Stomach (tissue), 9 donors: ENCODE data around the gene EGFR. TPM values are rescaled to one million over a fixed set of nuclear protein-coding genes. Genes with fewer than 3 reads are reported as not detected.
A peak's percentile ranks its signal among the peaks of the same experiment; 100 is the strongest.
"Not testable (repeated sequence)": the region's sequence is repeated elsewhere in the genome, so short reads cannot be mapped to it uniquely, and the experiment has no call there.

Source experiments
- DNase-seq, 2 donors: peaks; one replicate each; pipeline versions ENCODE4 v3.0.0 to v3.0.0-alpha.2; 2013 to 2019
- H3K27ac ChIP-seq, 5 donors: fragments of 200-600 bp in 4 of 5; sonication (generic) in 4 of 5; one replicate each; pipeline ENCODE4 v1.5.1; 2013 to 2019; ENCODE audit warnings: mild to moderate bottlenecking in 1 of 5, moderate library complexity in 1 of 5
- H3K27me3 ChIP-seq, 3 donors: fragments of 200-600 bp; sonication (generic); one replicate each; pipeline ENCODE4 v1.5.1; 2017 to 2019; ENCODE audit warnings: mixed run types in 1 of 3
- H3K36me3 ChIP-seq, 4 donors: fragments of 200-600 bp; sonication (generic); 1 replicate in 3 of 4; 2 replicates in 1 of 4; pipeline ENCODE4 v1.5.1; 2016 to 2019
- H3K4me1 ChIP-seq, 4 donors: fragments of 200-600 bp; sonication (generic); one replicate each; pipeline ENCODE4 v1.5.1; 2016 to 2019
- H3K4me3 ChIP-seq, 4 donors: fragments of 200-600 bp; sonication (generic) in 3 of 4; one replicate each; pipeline ENCODE4 v1.5.1; 2016 to 2019; ENCODE audit warnings: mild to moderate bottlenecking in 1 of 4
- H3K9me3 ChIP-seq, 4 donors: fragments of 200-600 bp; sonication (generic); one replicate each; pipeline ENCODE4 v1.5.1; 2016 to 2019
- EP300 ChIP-seq: sonication (generic); formaldehyde crosslinking; IDR thresholded peaks from one replicate; pipeline ENCODE4 v1.6.1; 2017; ENCODE audit warnings: antibody characterized with exemption
- POLR2A ChIP-seq, 4 donors: fragments of 450-650 bp; IDR thresholded peaks; one replicate each; pipeline ENCODE4 v1.6.1; 2016; ENCODE audit warnings: antibody characterized with exemption in 4 of 4, control low read depth in 2 of 4, mild to moderate bottlenecking in 1 of 4, moderate library complexity in 1 of 4
- POLR2AphosphoS5 ChIP-seq, 3 donors: sonication (generic); formaldehyde crosslinking; IDR thresholded peaks; one replicate each; pipeline ENCODE4 v1.6.1; 2016; ENCODE audit warnings: antibody characterized with exemption in 3 of 3
- whole genome bisulfite sequencing, 5 donors: extraction: QIAGEN DNeasy Blood & Tissue Kit in 3 of 5; methylation state at CpG; one replicate each; pipeline versions ENCODE4 v1.1.5 to v1.1.7; 2013 to 2018; 5-methylcytosine and 5-hydroxymethylcytosine counted together
- intact Hi-C: fragments of 100-400 bp; cut with DNase I; formaldehyde crosslinking; loops from one replicate; pipeline ENCODE4 v1.15.1; 2023; ENCODE audit warnings: low total_unique reads
- polyA plus RNA-seq, 3 donors: library from polyadenylated mRNA; stranded (reverse); fragments of 200-250 nt; gene quantifications; one replicate each; pipeline ENCODE4 v1.2.3, GENCODE V29; 2013
- total RNA-seq, 5 donors: library from RNA; depleted of rRNA; stranded (reverse); fragments of >200 nt; gene quantifications; one replicate each; pipeline versions ENCODE4 v1.1.0 to v1.2.3, GENCODE V29; 2014 to 2016
- TF ChIP-seq, protein P1 (sequence below), 7 experiments: fragments of 450-650 bp in 4 of 7; fragments of 200-600 bp in 3 of 7; sonication (generic) in 3 of 7; IDR thresholded peaks; one replicate each; pipeline ENCODE4 v1.5.1; 2016 to 2019; ENCODE audit warnings: antibody characterized with exemption in 7 of 7, control low read depth in 2 of 7, mild to moderate bottlenecking in 1 of 7
- donor health status: healthy with polysubstance abuse.
- donor health status: Bipolar disorder and iron deficiency.
- donor health status: healthy.

The EGFR gene
- total and polyA plus RNA-seq, 8 donors, result 3.4 to 43.4 (median 32.6) TPM

DNA sequence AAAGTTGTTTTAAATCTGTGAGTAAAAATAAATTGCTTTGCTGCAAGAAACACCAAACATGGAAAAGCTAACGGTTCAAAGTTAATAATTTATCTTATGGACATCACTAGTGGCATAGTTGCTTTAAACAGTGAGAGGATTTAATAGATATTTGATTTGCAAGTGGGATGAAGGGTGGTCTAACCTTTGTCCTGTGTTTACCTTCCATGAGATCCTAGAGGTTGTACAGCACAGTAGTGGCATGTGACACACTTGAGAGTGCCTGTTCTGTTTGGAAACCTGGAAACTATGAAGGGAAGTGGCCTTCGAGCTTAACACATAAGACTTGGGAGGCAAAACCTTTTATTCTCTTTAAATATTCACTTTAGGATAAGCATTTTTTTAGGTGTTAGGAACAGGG lies 16.0 kb downstream of the EGFR start:
- Histone ChIP-seq H3K4me3 (no peak overlapping the region), H3K36me3 (no peaks in the 10 kb centered on the region), H3K4me1 (peaks cover 0 to 56% (median 15%) of the 10 kb centered on the region in 4 donors), H3K9me3 (no peaks in the 10 kb centered on the region), H3K27me3 (no peaks in the 10 kb centered on the region), H3K27ac (peak overlapping the region in 1 of 5 donors; percentile 20)
- WGBS, 5 donors, result 34 to 44% (median 36%) methylated on average over 2 of the region's 2 CpGs
- intact Hi-C loops, result no loop called here
- TF ChIP-seq, protein P1, sequence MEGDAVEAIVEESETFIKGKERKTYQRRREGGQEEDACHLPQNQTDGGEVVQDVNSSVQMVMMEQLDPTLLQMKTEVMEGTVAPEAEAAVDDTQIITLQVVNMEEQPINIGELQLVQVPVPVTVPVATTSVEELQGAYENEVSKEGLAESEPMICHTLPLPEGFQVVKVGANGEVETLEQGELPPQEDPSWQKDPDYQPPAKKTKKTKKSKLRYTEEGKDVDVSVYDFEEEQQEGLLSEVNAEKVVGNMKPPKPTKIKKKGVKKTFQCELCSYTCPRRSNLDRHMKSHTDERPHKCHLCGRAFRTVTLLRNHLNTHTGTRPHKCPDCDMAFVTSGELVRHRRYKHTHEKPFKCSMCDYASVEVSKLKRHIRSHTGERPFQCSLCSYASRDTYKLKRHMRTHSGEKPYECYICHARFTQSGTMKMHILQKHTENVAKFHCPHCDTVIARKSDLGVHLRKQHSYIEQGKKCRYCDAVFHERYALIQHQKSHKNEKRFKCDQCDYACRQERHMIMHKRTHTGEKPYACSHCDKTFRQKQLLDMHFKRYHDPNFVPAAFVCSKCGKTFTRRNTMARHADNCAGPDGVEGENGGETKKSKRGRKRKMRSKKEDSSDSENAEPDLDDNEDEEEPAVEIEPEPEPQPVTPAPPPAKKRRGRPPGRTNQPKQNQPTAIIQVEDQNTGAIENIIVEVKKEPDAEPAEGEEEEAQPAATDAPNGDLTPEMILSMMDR (IDR thresholded peaks at IDR 0.05), result no peak
- TF ChIP-seq EP300, result no peak
- TF ChIP-seq POLR2AphosphoS5 (IDR thresholded peaks at IDR 0.05), result no peak
- TF ChIP-seq POLR2A (IDR thresholded peaks at IDR 0.05), result no peak
- no peak for DNase-seq

DNA sequence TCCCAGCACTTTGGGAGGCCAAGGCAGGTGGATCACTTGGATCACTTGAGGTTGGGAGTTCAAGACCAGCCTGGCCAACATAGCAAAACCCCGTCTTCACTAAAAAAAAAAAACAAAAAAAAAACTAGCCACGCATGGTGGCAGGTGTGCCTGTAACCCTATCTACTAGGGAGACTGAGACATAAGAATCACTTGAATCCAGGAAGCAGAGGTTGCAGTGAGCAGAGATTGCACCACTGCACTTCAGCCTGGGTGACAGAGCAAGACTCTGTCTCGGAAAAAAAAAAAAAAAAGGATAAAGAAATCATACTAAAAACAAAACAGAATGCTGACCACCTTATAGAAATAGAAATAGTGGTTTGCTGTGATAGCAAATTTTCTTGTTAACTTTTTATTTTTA lies 16.6 kb downstream of the EGFR start:
- H3K4me1 ChIP-seq, result peaks cover 0 to 56% (median 12%) of the 10 kb centered on the region in 4 donors
- H3K36me3 ChIP-seq, H3K9me3 ChIP-seq, intact Hi-C loops, DNase-seq, H3K27ac ChIP-seq, H3K27me3 ChIP-seq, H3K4me3 ChIP-seq: not testable (repeated sequence)
- 72 to 91% (median 89%) methylated on average over 3 of the region's 3 CpGs for WGBS, 5 donors

DNA sequence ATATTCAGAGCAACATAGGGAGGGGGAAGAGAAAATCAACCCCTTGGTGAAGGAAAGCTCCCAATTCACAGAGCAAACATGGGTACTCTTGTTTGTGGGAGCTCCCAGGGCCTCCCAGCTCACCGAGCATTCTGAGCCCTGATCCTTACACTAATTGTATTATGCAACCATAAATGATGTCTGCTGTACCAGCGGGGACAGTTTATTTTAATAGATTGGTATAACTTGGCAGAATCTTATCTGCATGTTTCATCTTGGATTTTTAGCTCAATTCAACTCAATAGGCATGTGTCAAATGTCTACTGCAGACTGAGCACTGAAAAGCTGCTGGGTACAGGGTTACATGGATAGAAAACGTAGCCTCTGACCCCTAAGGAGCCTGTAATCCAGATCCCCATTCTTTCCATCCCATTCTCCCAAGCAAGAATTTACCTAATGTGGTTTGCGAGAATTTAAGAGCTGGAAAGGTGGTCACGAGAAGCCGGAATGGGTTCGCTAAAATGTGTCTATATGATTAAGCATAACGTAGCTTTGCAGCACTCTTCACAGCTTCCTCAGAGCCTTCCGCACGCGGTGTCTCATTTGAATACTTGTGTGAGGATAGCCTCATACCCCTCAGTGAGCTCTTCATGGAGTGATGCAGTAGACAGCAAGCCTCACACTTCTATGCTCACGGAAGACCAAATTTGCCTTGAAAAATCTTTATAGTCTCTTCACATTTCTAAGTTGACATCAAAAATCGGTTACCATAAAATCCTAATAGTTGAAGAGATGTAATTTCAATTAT lies 18.3 kb downstream of the EGFR start:
- 86 to 91% (median 89%) methylated on average over 13 of the region's 13 CpGs for WGBS, 5 donors
- Histone ChIP-seq H3K27me3 (no peaks in the 10 kb centered on the region), H3K4me3 (no peak overlapping the region), H3K36me3 (no peaks in the 10 kb centered on the region), H3K9me3 (no peaks in the 10 kb centered on the region), H3K4me1 (peaks cover 0 to 47% (median 10%) of the 10 kb centered on the region in 4 donors), H3K27ac (no peak overlapping the region)
- no peak for DNase-seq
- intact Hi-C loops, result no loop called here
- TF ChIP-seq POLR2AphosphoS5 (IDR thresholded peaks at IDR 0.05), result no peak
- no peak for TF ChIP-seq EP300
- TF ChIP-seq, protein P1 (IDR thresholded peaks at IDR 0.05), result no peak
- no peak for TF ChIP-seq POLR2A (IDR thresholded peaks at IDR 0.05)

DNA sequence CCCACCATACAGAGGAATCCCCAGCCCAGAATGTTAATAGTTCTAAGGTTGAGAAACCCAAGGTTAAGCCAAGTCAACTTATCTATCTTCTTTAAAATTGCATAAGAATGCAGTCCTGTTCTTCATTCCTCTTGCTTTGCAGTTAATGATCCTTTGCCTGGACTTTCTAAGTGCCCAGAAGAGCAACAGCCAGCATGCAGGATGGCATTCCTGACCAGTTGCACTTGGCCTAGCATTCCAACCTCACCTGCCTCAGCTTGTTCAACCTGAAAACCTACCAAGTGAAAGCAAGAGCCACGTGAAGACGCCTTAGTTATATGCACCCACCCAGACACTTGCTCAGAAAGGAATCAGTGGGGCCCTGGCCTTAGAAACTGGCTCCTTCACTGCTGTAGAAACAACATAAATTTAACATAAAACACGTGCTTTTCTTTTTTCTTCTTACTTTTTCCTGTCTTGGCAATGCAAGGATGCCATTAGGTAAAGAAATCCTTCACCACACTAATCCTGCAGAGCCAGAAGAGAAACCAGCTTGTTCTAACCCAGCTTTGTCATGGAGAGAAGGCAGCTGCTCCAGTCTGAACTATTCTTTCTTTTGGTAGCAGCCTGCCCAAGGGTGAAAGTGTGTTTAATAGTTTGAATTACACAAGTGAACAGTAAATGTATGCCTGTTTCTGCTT lies 25.0 kb downstream of the EGFR start:
- intact Hi-C loops, result no loop called here
- H3K9me3 ChIP-seq, result no peaks in the 10 kb centered on the region
- H3K4me3 ChIP-seq, result no peak overlapping the region
- H3K36me3 ChIP-seq, result no peaks in the 10 kb centered on the region
- H3K27ac ChIP-seq, result peak overlapping the region in 3 of 5 donors; percentile 9 to 79 (median 58)
- no peak for TF ChIP-seq EP300
- TF ChIP-seq, protein P1 (IDR thresholded peaks at IDR 0.05), result no peak
- TF ChIP-seq POLR2A (IDR thresholded peaks at IDR 0.05), result no peak
- TF ChIP-seq POLR2AphosphoS5 (IDR thresholded peaks at IDR 0.05), result no peak
- no peak for DNase-seq
- H3K4me1 ChIP-seq, result peaks cover 5 to 67% (median 35%) of the 10 kb centered on the region in 4 donors
- no peaks in the 10 kb centered on the region for H3K27me3 ChIP-seq
- WGBS, 5 donors, result 73 to 90% (median 85%) methylated on average over 3 of the region's 3 CpGs

DNA sequence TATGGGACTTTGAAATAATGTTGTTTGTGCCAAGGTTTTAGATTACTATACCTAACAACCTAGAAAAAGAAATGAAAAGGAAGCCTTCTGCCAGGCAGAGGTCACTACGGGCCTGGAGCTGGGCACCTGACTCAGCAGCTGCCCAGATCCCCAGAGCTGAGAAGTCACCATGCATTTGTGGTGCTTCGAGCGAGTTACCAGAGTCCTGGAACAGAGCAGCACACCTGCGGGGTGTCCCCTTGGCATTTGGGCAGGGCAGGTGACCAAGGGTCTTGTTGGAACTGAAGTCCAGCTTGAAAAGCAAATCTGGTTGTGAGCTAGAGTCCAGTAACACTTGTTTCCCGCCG lies 25.5 kb downstream of the EGFR start:
- H3K4me1 ChIP-seq, result peaks cover 5 to 72% (median 38%) of the 10 kb centered on the region in 4 donors
- peak overlapping the region in 3 of 5 donors; percentile 9 to 79 (median 58) for H3K27ac ChIP-seq
- WGBS, 5 donors, result 63 to 90% (median 83%) methylated on average over 6 of the region's 6 CpGs
- DNase-seq, result no peak
- intact Hi-C loops, result no loop called here
- H3K9me3 ChIP-seq, result no peaks in the 10 kb centered on the region
- no peak overlapping the region for H3K4me3 ChIP-seq
- TF ChIP-seq, protein P1 (IDR thresholded peaks at IDR 0.05), result no peak
- no peak for TF ChIP-seq EP300
- TF ChIP-seq POLR2A (IDR thresholded peaks at IDR 0.05), result no peak
- TF ChIP-seq POLR2AphosphoS5 (IDR thresholded peaks at IDR 0.05), result no peak
- no peaks in the 10 kb centered on the region for H3K27me3 ChIP-seq
- H3K36me3 ChIP-seq, result no peaks in the 10 kb centered on the region
